Measurements from ENCODE around the gene SFXN3. TPM values are rescaled to one million over a fixed set of nuclear protein-coding genes. Genes with fewer than 3 reads are reported as not detected.

Gene SFXN3
- total and polyA plus RNA-seq, 2 of the 8 experiments (the other 6 are each of a cell fraction or from before 2014, with no cell fraction given): 2.6 to 2.8 TPM

- TF ChIP-seq GTF2F1 (IDR thresholded peaks at IDR 0.05; ENCODE audit: borderline replicate concordance, low read depth, low read length): no peak
- no peak for TF ChIP-seq NRF1 (IDR thresholded peaks at IDR 0.05; ENCODE audit: low read depth, low read length)
- TF ChIP-seq EZH2 (IDR thresholded peaks at IDR 0.05; ENCODE audit: low read depth, low read length, severe bottlenecking): no peak
- 0 out of 2 replicates have a peak, but pooled peaks have one; percentile 17 for TF ChIP-seq MAX (IDR thresholded peaks at IDR 0.05)
- TF ChIP-seq CHD7 (IDR thresholded peaks at IDR 0.05; ENCODE audit: insufficient replicate concordance, low read length): no peak
- peak in 1 of 2 experiments; percentile 88; a peak in 3 of 4 replicates for TF ChIP-seq SIN3A (conservative IDR thresholded peaks at IDR 0.05 in 1 of 2, IDR thresholded peaks at IDR 0.05 in 1 of 2; ENCODE audit: low read depth in 1 of 2, low read length in 2 of 2)
- peak; percentile 82 for TF ChIP-seq KDM4A (IDR thresholded peaks at IDR 0.05; ENCODE audit: low read depth, low read length, severe bottlenecking)
- TF ChIP-seq GABPA (IDR thresholded peaks at IDR 0.05; ENCODE audit: borderline replicate concordance, insufficient read depth, low read length): no peak
Measured at GRCh38 chr10:101060036-101060950, 29.3 kb downstream of the SFXN3 start (continued).

Measured in H1 (cell line).